Measurements from ENCODE around the gene ZNF367.

The ZNF367 gene

GRCh38 chr9:96449523-96449844 lies 31.3 kb upstream of the ZNF367 start:
- peak overlapping the region; percentile 72 for H3K4me3 Mint-ChIP-seq
- H3K27ac Mint-ChIP-seq = no peak overlapping the region
- no peaks in the 10 kb centered on the region for H3K36me3 Mint-ChIP-seq (ENCODE audit: low read depth)
- H3K27me3 Mint-ChIP-seq (ENCODE audit: low read depth) = peaks cover 15% of the 10 kb centered on the region
- H3K9me3 Mint-ChIP-seq = no peaks in the 10 kb centered on the region
- H3K4me1 Mint-ChIP-seq (ENCODE audit: low read depth) = peaks cover 18% of the 10 kb centered on the region
- DNase-seq (ENCODE audit: low spot score) = no peak

GRCh38 chr9:96448546-96449170 lies 30.5 kb upstream of the ZNF367 start:
- Mint-ChIP-seq H3K4me3 (no peak overlapping the region), H3K4me1 (ENCODE audit: low read depth) (peaks cover 18% of the 10 kb centered on the region), H3K36me3 (ENCODE audit: low read depth) (no peaks in the 10 kb centered on the region), H3K9me3 (no peaks in the 10 kb centered on the region), H3K27ac (no peak overlapping the region), H3K27me3 (ENCODE audit: low read depth) (peaks cover 15% of the 10 kb centered on the region)
- DNase-seq (ENCODE audit: low spot score) = no peak

GRCh38 chr9:96447406-96447805 lies 29.2 kb upstream of the ZNF367 start:
- Mint-ChIP-seq H3K9me3 (no peaks in the 10 kb centered on the region), H3K27me3 (ENCODE audit: low read depth) (peaks cover 15% of the 10 kb centered on the region), H3K4me3 (no peak overlapping the region), H3K4me1 (ENCODE audit: low read depth) (peaks cover 15% of the 10 kb centered on the region), H3K27ac (no peak overlapping the region), H3K36me3 (ENCODE audit: low read depth) (no peaks in the 10 kb centered on the region)
- no peak for DNase-seq (ENCODE audit: low spot score)

- H3K4me1 Mint-ChIP-seq (ENCODE audit: low read depth) = peaks cover 2% of the 10 kb centered on the region
- H3K4me3 Mint-ChIP-seq = no peak overlapping the region
- no peak for DNase-seq (ENCODE audit: low spot score)
- no peaks in the 10 kb centered on the region for H3K36me3 Mint-ChIP-seq (ENCODE audit: low read depth)
- H3K9me3 Mint-ChIP-seq = peaks cover 3% of the 10 kb centered on the region
- H3K27ac Mint-ChIP-seq = no peak overlapping the region
- H3K27me3 Mint-ChIP-seq (ENCODE audit: low read depth) = peaks cover 3% of the 10 kb centered on the region
Measured at GRCh38 chr9:96442491-96442890, 24.3 kb upstream of the ZNF367 start.

GRCh38 chr9:96441798-96442445 lies 23.8 kb upstream of the ZNF367 start:
- Mint-ChIP-seq H3K4me3 (no peak overlapping the region), H3K36me3 (ENCODE audit: low read depth) (no peaks in the 10 kb centered on the region), H3K4me1 (ENCODE audit: low read depth) (no peaks in the 10 kb centered on the region), H3K27ac (no peak overlapping the region), H3K9me3 (peaks cover 3% of the 10 kb centered on the region), H3K27me3 (ENCODE audit: low read depth) (peaks cover 3% of the 10 kb centered on the region)
- DNase-seq (ENCODE audit: low spot score) = peak; percentile 19

- Mint-ChIP-seq H3K9me3 (peaks cover 3% of the 10 kb centered on the region), H3K27me3 (ENCODE audit: low read depth) (no peaks in the 10 kb centered on the region), H3K4me1 (ENCODE audit: low read depth) (no peaks in the 10 kb centered on the region), H3K27ac (no peak overlapping the region), H3K4me3 (no peak overlapping the region), H3K36me3 (ENCODE audit: low read depth) (no peaks in the 10 kb centered on the region)
- no peak for DNase-seq (ENCODE audit: low spot score)
Measured at GRCh38 chr9:96440671-96441199, 22.6 kb upstream of the ZNF367 start.

GRCh38 chr9:96437454-96437853 lies 19.3 kb upstream of the ZNF367 start:
- no peak overlapping the region for H3K4me3 Mint-ChIP-seq
- H3K27me3 Mint-ChIP-seq (ENCODE audit: low read depth) = peaks cover 3% of the 10 kb centered on the region
- no peaks in the 10 kb centered on the region for H3K36me3 Mint-ChIP-seq (ENCODE audit: low read depth)
- H3K27ac Mint-ChIP-seq = no peak overlapping the region
- no peak for DNase-seq (ENCODE audit: low spot score)
- no peaks in the 10 kb centered on the region for H3K4me1 Mint-ChIP-seq (ENCODE audit: low read depth)
- peaks cover 3% of the 10 kb centered on the region for H3K9me3 Mint-ChIP-seq

- Mint-ChIP-seq H3K27ac (no peak overlapping the region), H3K4me1 (ENCODE audit: low read depth) (no peaks in the 10 kb centered on the region), H3K4me3 (no peak overlapping the region), H3K27me3 (ENCODE audit: low read depth) (peaks cover 3% of the 10 kb centered on the region), H3K9me3 (peaks cover 1% of the 10 kb centered on the region), H3K36me3 (ENCODE audit: low read depth) (no peaks in the 10 kb centered on the region)
- no peak for DNase-seq (ENCODE audit: low spot score)
Measured at GRCh38 chr9:96436456-96437126, 18.4 kb upstream of the ZNF367 start.

- peaks cover 3% of the 10 kb centered on the region for H3K27me3 Mint-ChIP-seq (ENCODE audit: low read depth)
- H3K36me3 Mint-ChIP-seq (ENCODE audit: low read depth) = no peaks in the 10 kb centered on the region
- H3K4me3 Mint-ChIP-seq = no peak overlapping the region
- H3K27ac Mint-ChIP-seq = no peak overlapping the region
- no peaks in the 10 kb centered on the region for H3K9me3 Mint-ChIP-seq
- no peaks in the 10 kb centered on the region for H3K4me1 Mint-ChIP-seq (ENCODE audit: low read depth)
- no peak for DNase-seq (ENCODE audit: low spot score)
Measured at GRCh38 chr9:96436063-96436455, 17.9 kb upstream of the ZNF367 start.

- no peaks in the 10 kb centered on the region for H3K36me3 Mint-ChIP-seq (ENCODE audit: low read depth)
- H3K27me3 Mint-ChIP-seq (ENCODE audit: low read depth) = peaks cover 4% of the 10 kb centered on the region
- no peak for DNase-seq (ENCODE audit: low spot score)
- H3K27ac Mint-ChIP-seq = no peak overlapping the region
- H3K4me1 Mint-ChIP-seq (ENCODE audit: low read depth) = no peaks in the 10 kb centered on the region
- no peaks in the 10 kb centered on the region for H3K9me3 Mint-ChIP-seq
- H3K4me3 Mint-ChIP-seq = no peak overlapping the region
Measured at GRCh38 chr9:96435345-96435744, 17.2 kb upstream of the ZNF367 start.

GRCh38 chr9:96430377-96430776 lies 12.2 kb upstream of the ZNF367 start:
- no peak overlapping the region for H3K4me3 Mint-ChIP-seq
- no peak overlapping the region for H3K27ac Mint-ChIP-seq
- H3K4me1 Mint-ChIP-seq (ENCODE audit: low read depth) = peaks cover 2% of the 10 kb centered on the region
- no peaks in the 10 kb centered on the region for H3K9me3 Mint-ChIP-seq
- no peaks in the 10 kb centered on the region for H3K36me3 Mint-ChIP-seq (ENCODE audit: low read depth)
- H3K27me3 Mint-ChIP-seq (ENCODE audit: low read depth) = peaks cover 10% of the 10 kb centered on the region
- DNase-seq (ENCODE audit: low spot score) = no peak

GRCh38 chr9:96429732-96430131 lies 11.6 kb upstream of the ZNF367 start:
- Mint-ChIP-seq H3K36me3 (ENCODE audit: low read depth) (no peaks in the 10 kb centered on the region), H3K4me1 (ENCODE audit: low read depth) (peaks cover 3% of the 10 kb centered on the region), H3K4me3 (no peak overlapping the region), H3K27ac (no peak overlapping the region), H3K9me3 (no peaks in the 10 kb centered on the region), H3K27me3 (ENCODE audit: low read depth) (peaks cover 10% of the 10 kb centered on the region)
- no peak for DNase-seq (ENCODE audit: low spot score)

GRCh38 chr9:96425500-96426169 lies 7.5 kb upstream of the ZNF367 start:
- H3K9me3 Mint-ChIP-seq = no peaks in the 10 kb centered on the region
- H3K4me3 Mint-ChIP-seq = no peak overlapping the region
- H3K36me3 Mint-ChIP-seq (ENCODE audit: low read depth) = no peaks in the 10 kb centered on the region
- H3K27ac Mint-ChIP-seq = no peak overlapping the region
- H3K27me3 Mint-ChIP-seq (ENCODE audit: low read depth) = peaks cover 7% of the 10 kb centered on the region
- no peak for DNase-seq (ENCODE audit: low spot score)
- peaks cover 13% of the 10 kb centered on the region for H3K4me1 Mint-ChIP-seq (ENCODE audit: low read depth)

- Mint-ChIP-seq H3K4me3 (no peak overlapping the region), H3K36me3 (ENCODE audit: low read depth) (no peaks in the 10 kb centered on the region), H3K27me3 (ENCODE audit: low read depth) (peaks cover 4% of the 10 kb centered on the region), H3K27ac (no peak overlapping the region), H3K9me3 (no peaks in the 10 kb centered on the region), H3K4me1 (ENCODE audit: low read depth) (peaks cover 26% of the 10 kb centered on the region)
- no peak for DNase-seq (ENCODE audit: low spot score)
Measured at GRCh38 chr9:96423985-96424336, 5.8 kb upstream of the ZNF367 start.

All from T-helper 2 cell treated with Interferon-gamma antibody and Interleukin-4, amounts not matched to agents 5 μg/mL and 100 μg/mL, for 36 hours (primary cell).